Esophagus muscularis mucosa (tissue), 3 donors: Measurements from ENCODE around the gene CYS1.

Experiments
- POLR2AphosphoS5 ChIP-seq, 2 donors: sonication (generic); formaldehyde crosslinking; IDR thresholded peaks; one replicate each; pipeline ENCODE4 v1.6.1; 2017; ENCODE audit warnings: antibody characterized with exemption in 2 of 2
- TF ChIP-seq, protein P1 (sequence below), 3 experiments: fragments of 200-600 bp in 2 of 3; fragments of 450-650 bp in 1 of 3; sonication (generic) in 2 of 3; IDR thresholded peaks; one replicate each; pipeline ENCODE4 v1.5.1; 2017 to 2019; ENCODE audit warnings: antibody characterized with exemption in 3 of 3, mild to moderate bottlenecking in 2 of 3, moderate library complexity in 1 of 3

GRCh38 chr2:10061221-10061925 is 18.8 kb downstream of the CYS1 start:
- no peak for TF ChIP-seq POLR2AphosphoS5 (IDR thresholded peaks at IDR 0.05)
- TF ChIP-seq, protein P1, sequence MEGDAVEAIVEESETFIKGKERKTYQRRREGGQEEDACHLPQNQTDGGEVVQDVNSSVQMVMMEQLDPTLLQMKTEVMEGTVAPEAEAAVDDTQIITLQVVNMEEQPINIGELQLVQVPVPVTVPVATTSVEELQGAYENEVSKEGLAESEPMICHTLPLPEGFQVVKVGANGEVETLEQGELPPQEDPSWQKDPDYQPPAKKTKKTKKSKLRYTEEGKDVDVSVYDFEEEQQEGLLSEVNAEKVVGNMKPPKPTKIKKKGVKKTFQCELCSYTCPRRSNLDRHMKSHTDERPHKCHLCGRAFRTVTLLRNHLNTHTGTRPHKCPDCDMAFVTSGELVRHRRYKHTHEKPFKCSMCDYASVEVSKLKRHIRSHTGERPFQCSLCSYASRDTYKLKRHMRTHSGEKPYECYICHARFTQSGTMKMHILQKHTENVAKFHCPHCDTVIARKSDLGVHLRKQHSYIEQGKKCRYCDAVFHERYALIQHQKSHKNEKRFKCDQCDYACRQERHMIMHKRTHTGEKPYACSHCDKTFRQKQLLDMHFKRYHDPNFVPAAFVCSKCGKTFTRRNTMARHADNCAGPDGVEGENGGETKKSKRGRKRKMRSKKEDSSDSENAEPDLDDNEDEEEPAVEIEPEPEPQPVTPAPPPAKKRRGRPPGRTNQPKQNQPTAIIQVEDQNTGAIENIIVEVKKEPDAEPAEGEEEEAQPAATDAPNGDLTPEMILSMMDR (IDR thresholded peaks at IDR 0.05), result no peak
